Measurements from ENCODE around the gene RNF111.
"Not testable (repeated sequence)": the region's sequence is repeated elsewhere in the genome, so short reads cannot be mapped to it uniquely, and the experiment has no call there.

RNF111 gene

GRCh38 chr15:58994906-58995453 is 7.5 kb downstream of the RNF111 start:
- in situ Hi-C loops (cut with HindIII; ENCODE audit: low sequenced_read_pairs) = no loop called here
- TF ChIP-seq CTCF (IDR thresholded peaks at IDR 0.05; ENCODE audit: low read depth, low read length, missing control alignments) = no peak
- no peak overlapping the region for H3K4me3 ChIP-seq (ENCODE audit: low read depth, low read length)

GRCh38 chr15:58999694-59000093 is 12.2 kb downstream of the RNF111 start:
- no peak for TF ChIP-seq CTCF (IDR thresholded peaks at IDR 0.05; ENCODE audit: low read depth, low read length, missing control alignments)
- in situ Hi-C loops (cut with HindIII; ENCODE audit: low sequenced_read_pairs) = no loop called here
- H3K4me3 ChIP-seq (ENCODE audit: low read depth, low read length) = no peak overlapping the region
- DNase-seq (ENCODE audit: low read depth) = no peak

More at GRCh38 chr15:58994906-58995453, 7.5 kb downstream of the RNF111 start:
- no peak for DNase-seq (ENCODE audit: low read depth)

DNA sequence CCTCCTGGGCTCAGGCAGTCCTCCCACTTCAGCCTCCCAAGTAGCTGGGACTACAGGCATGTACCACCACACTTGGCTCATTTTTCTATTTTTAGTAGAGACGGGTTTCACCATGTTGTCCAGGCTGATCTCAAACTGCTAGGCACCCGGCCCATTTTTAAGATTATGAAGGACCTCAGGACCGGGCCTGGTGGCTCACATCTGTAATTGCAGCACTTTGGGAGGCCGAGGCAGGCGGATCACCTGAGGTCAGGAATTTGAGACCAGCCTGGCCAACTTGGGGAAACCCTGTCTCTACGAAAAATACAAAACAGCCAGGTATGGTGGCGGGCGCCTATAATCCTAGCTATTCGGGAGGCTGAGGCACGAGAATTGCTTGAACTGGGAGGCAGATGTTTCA is 12.8 kb downstream of the RNF111 start:
- in situ Hi-C loops (cut with HindIII; ENCODE audit: low sequenced_read_pairs) = not testable (repeated sequence)

DNA sequence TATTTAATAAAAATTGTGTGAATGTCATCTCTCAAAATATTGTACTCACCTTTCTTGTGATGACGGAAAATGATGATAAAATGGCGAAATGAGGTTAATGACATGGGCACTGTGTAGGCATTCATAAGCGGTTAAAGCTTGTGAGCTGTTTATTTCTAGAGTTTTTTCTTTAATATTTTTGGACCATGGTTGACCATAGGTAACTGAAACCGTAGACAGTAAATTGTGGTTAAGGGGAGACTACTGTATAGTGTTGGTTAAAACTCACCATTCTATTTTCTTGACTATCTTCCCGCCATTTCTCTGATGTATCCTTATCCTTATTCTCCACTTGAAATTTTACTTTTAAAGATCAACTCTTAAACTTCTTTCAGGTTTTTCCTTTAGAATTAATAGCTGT is 14.5 kb downstream of the RNF111 start:
- no peak for DNase-seq (ENCODE audit: low read depth)
- no peak for TF ChIP-seq CTCF (IDR thresholded peaks at IDR 0.05; ENCODE audit: low read depth, low read length, missing control alignments)
- in situ Hi-C loops (cut with HindIII; ENCODE audit: low sequenced_read_pairs) = no loop called here
- no peak overlapping the region for H3K4me3 ChIP-seq (ENCODE audit: low read depth, low read length)

More for the DNA sequence above, 12.8 kb downstream of the RNF111 start:
- not testable (repeated sequence) for DNase-seq (ENCODE audit: low read depth); H3K4me3 ChIP-seq (ENCODE audit: low read depth, low read length)

GRCh38 chr15:59002418-59002859 is 15.0 kb downstream of the RNF111 start:
- in situ Hi-C loops (cut with HindIII; ENCODE audit: low sequenced_read_pairs) = no loop called here
- H3K4me3 ChIP-seq (ENCODE audit: low read depth, low read length) = no peak overlapping the region
- no peak for DNase-seq (ENCODE audit: low read depth)
- TF ChIP-seq CTCF (IDR thresholded peaks at IDR 0.05; ENCODE audit: low read depth, low read length, missing control alignments) = no peak

DNA sequence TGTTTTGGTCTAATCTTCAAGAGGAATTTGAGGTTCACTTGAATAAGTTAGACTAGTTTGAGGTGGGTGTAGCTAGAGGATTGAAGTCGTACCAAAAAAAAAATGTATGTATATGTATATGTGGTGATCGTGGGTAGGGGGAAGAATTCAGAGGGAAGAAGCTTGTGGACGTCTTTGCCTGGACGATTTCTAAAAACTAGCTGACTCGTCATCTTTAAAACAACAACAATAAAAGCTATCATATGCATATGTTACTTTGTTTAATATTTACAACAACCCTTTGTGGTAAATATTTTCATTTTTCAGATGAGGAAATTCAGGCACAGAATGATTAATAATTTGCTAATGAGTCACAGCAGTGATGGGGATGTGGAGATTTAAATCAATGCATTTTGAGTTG is 18.1 kb downstream of the RNF111 start:
- no peak overlapping the region for H3K4me3 ChIP-seq (ENCODE audit: low read depth, low read length)
- no peak for TF ChIP-seq CTCF (IDR thresholded peaks at IDR 0.05; ENCODE audit: low read depth, low read length, missing control alignments)
- in situ Hi-C loops (cut with HindIII; ENCODE audit: low sequenced_read_pairs) = no loop called here
- DNase-seq (ENCODE audit: low read depth) = no peak

DNA sequence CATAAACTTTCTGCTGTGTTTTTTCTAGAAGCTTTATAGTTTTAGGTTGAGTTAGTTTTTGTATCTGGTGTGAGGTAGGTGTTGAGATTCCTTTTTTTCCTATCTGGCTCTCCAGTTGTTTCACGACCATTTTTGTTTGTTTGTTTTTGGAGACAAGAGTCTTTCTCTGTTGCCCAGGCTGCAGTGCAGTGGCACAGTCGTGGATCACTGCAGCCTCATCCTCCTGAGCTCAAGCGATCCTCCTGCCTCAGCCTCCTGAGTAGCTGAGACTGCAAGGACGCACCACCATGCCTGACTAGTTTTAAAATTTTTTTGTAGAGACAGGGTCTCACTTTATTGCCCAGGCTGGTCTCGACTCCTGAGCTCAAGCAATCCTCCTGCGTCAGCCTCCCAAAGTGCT is 20.6 kb downstream of the RNF111 start:
- H3K4me3 ChIP-seq (ENCODE audit: low read depth, low read length) = no peak overlapping the region
- TF ChIP-seq CTCF (IDR thresholded peaks at IDR 0.05; ENCODE audit: low read depth, low read length, missing control alignments) = no peak
- in situ Hi-C loops (cut with HindIII; ENCODE audit: low sequenced_read_pairs) = no loop called here
- DNase-seq (ENCODE audit: low read depth) = no peak

Data from astrocyte of the cerebellum (primary cell).